Osteocyte (in vitro differentiated cells): ENCODE measurements around the gene TBC1D16. TPM values are rescaled to one million over a fixed set of nuclear protein-coding genes. Genes with fewer than 3 reads are reported as not detected.

Experiments used
- DNase-seq: peaks from one replicate; pipeline ENCODE4 v3.0.0; 2021; ENCODE audit warnings: mixed read lengths; ENCODE audit not compliant: unreplicated experiment; ENCODE audit errors: extremely low spot score
- H3K27ac Mint-ChIP-seq: one replicate; pipeline ENCODE4 v1.8.0; 2021; ENCODE audit warnings: mild to moderate bottlenecking, mixed read lengths; ENCODE audit not compliant: unreplicated experiment
- H3K27me3 Mint-ChIP-seq: one replicate; pipeline ENCODE4 v1.8.0; 2021; ENCODE audit warnings: mixed read lengths; ENCODE audit not compliant: unreplicated experiment
- H3K36me3 Mint-ChIP-seq: one replicate; pipeline ENCODE4 v1.8.0; 2021; ENCODE audit warnings: mixed read lengths; ENCODE audit not compliant: unreplicated experiment
- H3K4me1 Mint-ChIP-seq: one replicate; pipeline ENCODE4 v1.8.0; 2021; ENCODE audit warnings: mixed read lengths; ENCODE audit not compliant: unreplicated experiment
- H3K4me3 Mint-ChIP-seq: one replicate; pipeline ENCODE4 v1.8.0; 2021; ENCODE audit warnings: mild to moderate bottlenecking, moderate library complexity, mixed read lengths; ENCODE audit not compliant: unreplicated experiment
- H3K9me3 Mint-ChIP-seq: one replicate; pipeline ENCODE4 v1.8.0; 2021; ENCODE audit warnings: mixed read lengths; ENCODE audit not compliant: unreplicated experiment
- total RNA-seq: library from RNA; stranded (reverse); gene quantifications from 2 replicates; pipeline ENCODE4 v1.2.1, GENCODE V29; 2021
- TF ChIP-seq, protein P1 (sequence below): fragments of 200-600 bp; sonication (generic); IDR thresholded peaks from 2 replicates; pipeline ENCODE4 v1.5.0; 2021; ENCODE audit warnings: antibody characterized with exemption, mild to moderate bottlenecking, moderate library complexity

TBC1D16 gene
- total RNA-seq, 1 donor from 2014 or later: 45.9 TPM

- Mint-ChIP-seq H3K36me3 (peaks cover 8% of the 10 kb centered on the region), H3K27ac (no peak overlapping the region)
Observed at GRCh38 chr17:80002690-80003490, 32.8 kb downstream of the TBC1D16 start.

DNA sequence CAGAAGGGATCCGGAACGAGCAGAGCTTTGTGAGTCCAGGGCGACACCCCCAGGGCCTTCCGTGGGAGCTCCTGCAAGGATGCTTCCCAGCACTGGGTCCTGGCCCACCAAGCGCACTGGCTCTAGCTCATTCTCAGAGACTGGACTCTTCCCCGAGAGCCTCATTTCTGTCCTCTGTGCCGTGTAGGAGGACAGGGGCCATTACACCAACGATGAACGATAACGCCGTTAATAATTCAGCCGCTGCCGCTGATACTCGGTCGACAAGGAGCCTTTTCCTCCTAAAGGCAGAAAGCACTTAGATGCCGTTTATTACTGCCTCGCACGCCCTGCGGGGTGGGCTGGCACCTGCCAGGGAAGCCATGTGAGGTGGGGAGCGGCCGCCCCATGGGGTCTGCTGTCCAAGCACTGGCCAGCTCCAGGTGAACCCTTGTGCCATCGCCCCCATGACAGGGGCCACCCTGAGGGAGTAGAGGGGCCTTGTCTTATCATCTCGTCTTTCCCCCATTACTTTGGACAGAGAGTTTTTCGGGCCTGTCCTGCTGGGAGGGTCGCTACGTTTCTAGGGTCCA, 33.5 kb downstream of the TBC1D16 start:
- Mint-ChIP-seq H3K4me1 (peaks cover 14% of the 10 kb centered on the region), H3K27ac (no peak overlapping the region), H3K4me3 (no peak overlapping the region), H3K27me3 (no peaks in the 10 kb centered on the region), H3K9me3 (no peaks in the 10 kb centered on the region), H3K36me3 (peaks cover 8% of the 10 kb centered on the region)
- TF ChIP-seq, protein P1, sequence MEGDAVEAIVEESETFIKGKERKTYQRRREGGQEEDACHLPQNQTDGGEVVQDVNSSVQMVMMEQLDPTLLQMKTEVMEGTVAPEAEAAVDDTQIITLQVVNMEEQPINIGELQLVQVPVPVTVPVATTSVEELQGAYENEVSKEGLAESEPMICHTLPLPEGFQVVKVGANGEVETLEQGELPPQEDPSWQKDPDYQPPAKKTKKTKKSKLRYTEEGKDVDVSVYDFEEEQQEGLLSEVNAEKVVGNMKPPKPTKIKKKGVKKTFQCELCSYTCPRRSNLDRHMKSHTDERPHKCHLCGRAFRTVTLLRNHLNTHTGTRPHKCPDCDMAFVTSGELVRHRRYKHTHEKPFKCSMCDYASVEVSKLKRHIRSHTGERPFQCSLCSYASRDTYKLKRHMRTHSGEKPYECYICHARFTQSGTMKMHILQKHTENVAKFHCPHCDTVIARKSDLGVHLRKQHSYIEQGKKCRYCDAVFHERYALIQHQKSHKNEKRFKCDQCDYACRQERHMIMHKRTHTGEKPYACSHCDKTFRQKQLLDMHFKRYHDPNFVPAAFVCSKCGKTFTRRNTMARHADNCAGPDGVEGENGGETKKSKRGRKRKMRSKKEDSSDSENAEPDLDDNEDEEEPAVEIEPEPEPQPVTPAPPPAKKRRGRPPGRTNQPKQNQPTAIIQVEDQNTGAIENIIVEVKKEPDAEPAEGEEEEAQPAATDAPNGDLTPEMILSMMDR: no peak
- no peak for DNase-seq

More at GRCh38 chr17:80002690-80003490, 32.8 kb downstream of the TBC1D16 start:
- peaks cover 8% of the 10 kb centered on the region for H3K4me1 Mint-ChIP-seq
- H3K9me3 Mint-ChIP-seq: no peaks in the 10 kb centered on the region
- H3K27me3 Mint-ChIP-seq: no peaks in the 10 kb centered on the region
- TF ChIP-seq, protein P1: no peak
- DNase-seq: no peak
- no peak overlapping the region for H3K4me3 Mint-ChIP-seq

GRCh38 chr17:80000981-80001775, 34.5 kb downstream of the TBC1D16 start:
- TF ChIP-seq, protein P1: no peak
- no peak overlapping the region for H3K4me3 Mint-ChIP-seq
- no peak overlapping the region for H3K27ac Mint-ChIP-seq
- no peaks in the 10 kb centered on the region for H3K27me3 Mint-ChIP-seq
- H3K36me3 Mint-ChIP-seq: peaks cover 8% of the 10 kb centered on the region
- peaks cover 18% of the 10 kb centered on the region for H3K4me1 Mint-ChIP-seq
- H3K9me3 Mint-ChIP-seq: no peaks in the 10 kb centered on the region
- no peak for DNase-seq

DNA sequence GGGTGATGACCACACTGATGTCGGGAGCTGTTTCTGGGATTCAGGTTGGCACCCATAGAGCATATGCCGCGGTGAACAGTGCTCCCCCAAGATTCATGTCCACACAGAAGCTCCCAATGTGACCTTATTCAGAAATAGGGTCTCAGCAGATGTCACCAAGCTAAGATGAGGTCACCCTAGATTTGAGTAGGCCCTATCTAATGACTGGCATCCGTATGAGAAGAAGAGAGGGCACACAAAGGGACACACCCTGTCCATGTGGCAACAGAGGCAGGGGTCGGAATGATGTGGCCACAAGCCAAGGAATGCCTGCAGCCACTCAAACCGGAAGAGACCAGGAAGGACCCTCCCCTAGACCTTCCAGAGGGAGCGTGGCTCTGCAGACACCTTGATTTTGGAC, 35.5 kb downstream of the TBC1D16 start:
- Mint-ChIP-seq H3K9me3 (no peaks in the 10 kb centered on the region), H3K27ac (no peak overlapping the region), H3K4me1 (peaks cover 14% of the 10 kb centered on the region), H3K4me3 (no peak overlapping the region), H3K36me3 (peaks cover 8% of the 10 kb centered on the region), H3K27me3 (no peaks in the 10 kb centered on the region)
- DNase-seq: no peak
- TF ChIP-seq, protein P1: no peak
